ENCODE data around the gene USP22.

USP22 gene

DNA sequence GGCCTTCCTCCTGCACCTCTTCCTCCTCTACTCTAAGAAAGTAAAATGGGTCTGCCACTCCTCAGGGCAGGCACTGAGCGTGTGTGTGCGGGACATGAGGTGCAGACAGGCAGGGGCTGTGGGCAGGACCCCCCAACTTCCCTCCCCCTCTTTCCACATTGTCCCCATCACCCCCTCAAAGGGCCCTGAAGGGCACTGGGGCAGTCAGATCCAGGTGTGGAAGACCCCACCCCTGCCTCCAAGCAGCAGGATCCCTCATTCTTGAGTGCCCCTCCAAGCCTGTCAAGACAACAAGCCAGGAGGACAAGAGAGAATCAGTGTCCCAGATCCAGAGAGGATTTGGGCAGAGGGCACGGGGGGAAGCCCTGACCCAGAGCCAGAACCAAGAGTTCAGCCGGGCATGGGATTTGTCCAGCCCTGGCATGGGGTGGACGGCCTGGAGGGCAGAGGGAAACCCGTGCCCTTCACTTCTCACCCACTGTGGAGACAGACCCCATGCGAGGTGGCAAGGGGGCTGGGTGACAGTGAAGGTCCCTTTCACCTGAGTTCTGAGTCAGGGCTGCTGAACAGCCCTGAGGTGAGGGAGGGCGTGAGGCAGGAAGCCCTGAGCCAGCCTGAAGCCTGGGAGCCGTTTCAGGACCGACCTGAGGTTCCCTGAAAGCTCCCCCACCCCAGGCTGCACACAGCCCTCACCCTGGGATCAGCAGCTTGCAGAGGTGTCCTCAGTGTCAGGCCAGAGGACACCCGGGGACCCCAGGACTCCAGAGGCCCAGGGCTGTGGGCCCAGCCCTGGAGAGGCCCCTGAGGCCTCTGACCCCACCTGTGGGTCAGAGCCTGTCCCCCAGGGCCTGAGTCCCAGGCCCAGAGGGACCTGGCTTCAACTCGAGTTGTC, 45.8 kb downstream of the USP22 start:
- TF ChIP-seq GABPA (IDR thresholded peaks at IDR 0.05; ENCODE audit: low read depth) (no peak), SPI1 (IDR thresholded peaks at IDR 0.05; ENCODE audit: borderline replicate concordance, low read depth) (no peak), POLR2AphosphoS5 (IDR thresholded peaks at IDR 0.05; ENCODE audit: low read depth) (no peak)
- TF ChIP-seq, protein P1, sequence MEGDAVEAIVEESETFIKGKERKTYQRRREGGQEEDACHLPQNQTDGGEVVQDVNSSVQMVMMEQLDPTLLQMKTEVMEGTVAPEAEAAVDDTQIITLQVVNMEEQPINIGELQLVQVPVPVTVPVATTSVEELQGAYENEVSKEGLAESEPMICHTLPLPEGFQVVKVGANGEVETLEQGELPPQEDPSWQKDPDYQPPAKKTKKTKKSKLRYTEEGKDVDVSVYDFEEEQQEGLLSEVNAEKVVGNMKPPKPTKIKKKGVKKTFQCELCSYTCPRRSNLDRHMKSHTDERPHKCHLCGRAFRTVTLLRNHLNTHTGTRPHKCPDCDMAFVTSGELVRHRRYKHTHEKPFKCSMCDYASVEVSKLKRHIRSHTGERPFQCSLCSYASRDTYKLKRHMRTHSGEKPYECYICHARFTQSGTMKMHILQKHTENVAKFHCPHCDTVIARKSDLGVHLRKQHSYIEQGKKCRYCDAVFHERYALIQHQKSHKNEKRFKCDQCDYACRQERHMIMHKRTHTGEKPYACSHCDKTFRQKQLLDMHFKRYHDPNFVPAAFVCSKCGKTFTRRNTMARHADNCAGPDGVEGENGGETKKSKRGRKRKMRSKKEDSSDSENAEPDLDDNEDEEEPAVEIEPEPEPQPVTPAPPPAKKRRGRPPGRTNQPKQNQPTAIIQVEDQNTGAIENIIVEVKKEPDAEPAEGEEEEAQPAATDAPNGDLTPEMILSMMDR (IDR thresholded peaks at IDR 0.05; ENCODE audit: insufficient read depth, low read length) = no peak
- TF ChIP-seq, protein P2, sequence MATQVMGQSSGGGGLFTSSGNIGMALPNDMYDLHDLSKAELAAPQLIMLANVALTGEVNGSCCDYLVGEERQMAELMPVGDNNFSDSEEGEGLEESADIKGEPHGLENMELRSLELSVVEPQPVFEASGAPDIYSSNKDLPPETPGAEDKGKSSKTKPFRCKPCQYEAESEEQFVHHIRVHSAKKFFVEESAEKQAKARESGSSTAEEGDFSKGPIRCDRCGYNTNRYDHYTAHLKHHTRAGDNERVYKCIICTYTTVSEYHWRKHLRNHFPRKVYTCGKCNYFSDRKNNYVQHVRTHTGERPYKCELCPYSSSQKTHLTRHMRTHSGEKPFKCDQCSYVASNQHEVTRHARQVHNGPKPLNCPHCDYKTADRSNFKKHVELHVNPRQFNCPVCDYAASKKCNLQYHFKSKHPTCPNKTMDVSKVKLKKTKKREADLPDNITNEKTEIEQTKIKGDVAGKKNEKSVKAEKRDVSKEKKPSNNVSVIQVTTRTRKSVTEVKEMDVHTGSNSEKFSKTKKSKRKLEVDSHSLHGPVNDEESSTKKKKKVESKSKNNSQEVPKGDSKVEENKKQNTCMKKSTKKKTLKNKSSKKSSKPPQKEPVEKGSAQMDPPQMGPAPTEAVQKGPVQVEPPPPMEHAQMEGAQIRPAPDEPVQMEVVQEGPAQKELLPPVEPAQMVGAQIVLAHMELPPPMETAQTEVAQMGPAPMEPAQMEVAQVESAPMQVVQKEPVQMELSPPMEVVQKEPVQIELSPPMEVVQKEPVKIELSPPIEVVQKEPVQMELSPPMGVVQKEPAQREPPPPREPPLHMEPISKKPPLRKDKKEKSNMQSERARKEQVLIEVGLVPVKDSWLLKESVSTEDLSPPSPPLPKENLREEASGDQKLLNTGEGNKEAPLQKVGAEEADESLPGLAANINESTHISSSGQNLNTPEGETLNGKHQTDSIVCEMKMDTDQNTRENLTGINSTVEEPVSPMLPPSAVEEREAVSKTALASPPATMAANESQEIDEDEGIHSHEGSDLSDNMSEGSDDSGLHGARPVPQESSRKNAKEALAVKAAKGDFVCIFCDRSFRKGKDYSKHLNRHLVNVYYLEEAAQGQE (IDR thresholded peaks at IDR 0.05; ENCODE audit: insufficient replicate concordance, low read depth) = no peak
- DNase-seq (ENCODE audit: low read depth in 1 of 2, low spot score in 1 of 2) = no peak
- Histone ChIP-seq H3K27ac (replicated peaks) (no peak overlapping the region), H3K4me3 (replicated peaks; ENCODE audit: insufficient read depth, low read length) (no peak overlapping the region), H3K27me3 (ENCODE audit: insufficient read depth, poor library complexity, severe bottlenecking) (no peaks in the 10 kb centered on the region)

DNA sequence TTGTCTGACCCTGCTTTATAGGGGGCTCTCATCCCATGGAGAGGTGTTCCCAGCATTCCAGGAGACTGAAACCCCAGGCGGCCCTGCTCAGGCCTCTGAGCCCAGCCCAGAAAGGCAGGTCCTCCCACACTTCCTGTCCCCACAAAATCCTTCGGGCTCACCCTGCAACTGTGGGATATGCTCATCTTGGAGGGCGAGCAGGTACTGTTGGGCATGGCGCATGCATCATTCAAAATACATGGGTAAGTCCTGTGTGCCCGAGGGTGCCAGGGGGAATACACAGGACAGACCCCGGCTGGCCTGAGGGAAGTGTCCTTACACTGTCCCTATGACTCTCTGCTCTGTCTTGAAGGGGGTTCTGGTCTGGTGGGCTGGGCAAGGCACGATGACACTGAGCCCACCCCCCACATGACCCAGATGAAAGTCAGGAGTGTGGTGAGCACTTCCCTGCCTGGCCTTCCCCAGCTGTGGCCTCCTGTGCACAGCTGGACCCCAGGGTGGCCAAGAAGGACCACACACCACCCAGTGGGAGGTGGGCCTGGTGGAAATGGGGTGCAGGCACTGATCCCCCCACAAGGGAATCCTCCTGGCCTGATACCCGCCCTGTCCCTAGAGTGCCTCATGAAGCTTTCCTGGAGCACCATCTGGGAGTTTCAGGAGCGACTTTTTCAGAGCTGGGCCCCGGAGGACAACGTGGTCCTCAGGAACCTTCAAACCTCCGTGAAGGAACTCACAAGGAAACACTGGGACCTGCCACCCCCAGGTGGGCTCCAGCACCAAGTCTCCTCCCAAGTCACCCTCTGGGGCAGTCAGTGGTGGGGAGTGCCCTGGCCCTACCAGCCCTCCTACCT, 46.7 kb downstream of the USP22 start:
- no peak for TF ChIP-seq SPI1 (IDR thresholded peaks at IDR 0.05; ENCODE audit: borderline replicate concordance, low read depth)
- TF ChIP-seq, protein P2 (IDR thresholded peaks at IDR 0.05; ENCODE audit: insufficient replicate concordance, low read depth) = no peak
- TF ChIP-seq POLR2AphosphoS5 (IDR thresholded peaks at IDR 0.05; ENCODE audit: low read depth) = no peak
- TF ChIP-seq GABPA (IDR thresholded peaks at IDR 0.05; ENCODE audit: low read depth) = no peak
- TF ChIP-seq, protein P1 (IDR thresholded peaks at IDR 0.05; ENCODE audit: insufficient read depth, low read length) = no peak
- no peak overlapping the region for H3K27ac ChIP-seq (replicated peaks)
- H3K27me3 ChIP-seq (ENCODE audit: insufficient read depth, poor library complexity, severe bottlenecking) = no peaks in the 10 kb centered on the region
- H3K4me3 ChIP-seq (replicated peaks; ENCODE audit: insufficient read depth, low read length) = no peak overlapping the region
- DNase-seq (ENCODE audit: low read depth in 1 of 2, low spot score in 1 of 2) = no peak

DNA sequence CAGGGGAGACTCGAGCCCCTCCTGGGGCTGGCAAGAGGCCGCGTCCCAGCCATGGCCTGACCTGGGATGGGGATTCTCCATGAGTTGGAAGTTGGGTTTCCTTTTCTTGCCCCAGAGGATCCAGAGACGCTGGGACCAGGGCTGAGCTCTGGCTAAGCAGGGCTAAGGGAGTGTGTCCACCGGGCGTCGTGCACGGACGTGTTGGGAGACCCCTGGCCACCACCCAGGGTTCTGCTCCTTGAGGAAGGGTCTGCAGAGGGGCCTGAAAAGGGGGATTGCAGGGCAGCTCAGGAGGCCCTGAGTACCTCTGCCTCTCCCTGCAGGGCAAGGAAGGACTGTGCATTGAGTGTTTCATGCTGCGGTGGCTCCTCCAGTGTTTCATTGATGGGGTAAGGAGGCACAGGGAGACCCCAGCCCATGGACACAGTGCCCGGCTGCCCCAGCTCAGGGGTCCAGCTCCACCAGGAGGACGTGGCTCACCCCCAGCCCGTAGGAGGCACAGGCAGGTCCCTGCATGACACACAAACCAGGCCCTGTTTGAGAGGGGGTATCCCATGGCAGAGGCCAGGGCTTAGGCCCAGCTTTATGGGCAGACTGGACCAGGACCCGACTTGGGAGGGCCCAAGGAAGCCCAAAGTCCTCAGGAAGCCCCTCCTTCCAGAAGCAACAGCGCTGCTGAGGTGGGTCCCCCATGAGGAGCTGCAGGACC, 47.5 kb downstream of the USP22 start:
- H3K27me3 ChIP-seq (ENCODE audit: insufficient read depth, poor library complexity, severe bottlenecking) = no peaks in the 10 kb centered on the region
- TF ChIP-seq GABPA (IDR thresholded peaks at IDR 0.05; ENCODE audit: low read depth) (no peak), POLR2AphosphoS5 (IDR thresholded peaks at IDR 0.05; ENCODE audit: low read depth) (no peak), SPI1 (IDR thresholded peaks at IDR 0.05; ENCODE audit: borderline replicate concordance, low read depth) (no peak)
- TF ChIP-seq, protein P2 (IDR thresholded peaks at IDR 0.05; ENCODE audit: insufficient replicate concordance, low read depth) = no peak
- TF ChIP-seq, protein P1 (IDR thresholded peaks at IDR 0.05; ENCODE audit: insufficient read depth, low read length) = no peak

More for the DNA sequence above, 47.5 kb downstream of the USP22 start:
- Histone ChIP-seq H3K4me3 (replicated peaks; ENCODE audit: insufficient read depth, low read length) (no peak overlapping the region), H3K27ac (replicated peaks) (no peak overlapping the region)
- no peak for DNase-seq (ENCODE audit: low read depth in 1 of 2, low spot score in 1 of 2)
